Suppressor macrophage (primary cell): Measurements from ENCODE around the gene AKR1C1.
"Not testable (repeated sequence)": the region's sequence is repeated elsewhere in the genome, so short reads cannot be mapped to it uniquely, and the experiment has no call there.

ENCODE experiments used
- DNase-seq, 4 experiments: peaks; one replicate each; pipeline ENCODE4 v3.0.0-alpha.2; 2020 to 2022

The AKR1C1 gene

DNA sequence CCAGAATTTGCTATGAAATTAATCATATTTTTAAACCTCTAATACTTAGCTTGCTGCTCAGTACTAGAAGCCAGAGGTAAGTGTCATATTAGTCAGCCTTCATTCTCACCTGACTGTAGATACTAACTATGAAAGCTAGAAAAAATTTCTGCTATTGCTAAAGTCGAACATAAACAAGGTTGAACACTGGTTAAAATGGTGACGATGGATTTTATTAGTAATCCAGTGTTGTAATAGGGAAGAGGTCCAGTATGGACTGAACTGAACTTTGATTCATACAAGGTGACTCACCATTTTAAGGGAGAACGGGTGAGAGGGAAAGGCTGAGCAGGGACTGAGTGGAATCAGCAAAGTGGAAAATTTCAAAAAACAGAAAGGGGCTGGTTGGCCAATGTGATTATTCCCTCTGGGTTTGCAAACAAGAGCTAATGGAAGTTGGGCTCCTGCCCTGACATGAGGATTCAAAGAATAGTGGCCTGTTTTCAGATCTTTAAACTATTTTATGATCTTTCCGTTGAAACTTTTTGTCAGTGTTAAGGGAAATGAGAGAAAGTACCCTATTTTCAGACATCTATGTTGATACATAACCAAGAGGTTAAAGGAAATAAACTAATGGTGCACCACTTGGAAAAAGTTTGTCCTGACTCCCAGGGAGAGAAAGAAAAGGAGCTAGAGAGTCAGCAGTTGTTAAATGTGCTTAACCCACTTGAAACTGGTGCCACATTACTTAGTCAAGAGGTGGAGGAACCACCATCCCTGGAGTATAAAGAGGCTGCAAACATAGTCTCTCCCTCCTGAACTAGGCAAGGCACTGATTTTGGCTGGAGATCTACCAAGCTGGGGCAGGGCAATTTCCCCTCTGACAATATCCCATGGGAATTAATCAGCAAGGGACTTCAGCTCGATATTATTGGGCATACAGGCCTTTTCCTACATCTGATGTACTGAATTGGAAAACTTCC, 15.3 kb upstream of the AKR1C1 start:
- DNase-seq = peak in 3 of 4 experiments; percentile 7 to 58 (median 48)

DNA sequence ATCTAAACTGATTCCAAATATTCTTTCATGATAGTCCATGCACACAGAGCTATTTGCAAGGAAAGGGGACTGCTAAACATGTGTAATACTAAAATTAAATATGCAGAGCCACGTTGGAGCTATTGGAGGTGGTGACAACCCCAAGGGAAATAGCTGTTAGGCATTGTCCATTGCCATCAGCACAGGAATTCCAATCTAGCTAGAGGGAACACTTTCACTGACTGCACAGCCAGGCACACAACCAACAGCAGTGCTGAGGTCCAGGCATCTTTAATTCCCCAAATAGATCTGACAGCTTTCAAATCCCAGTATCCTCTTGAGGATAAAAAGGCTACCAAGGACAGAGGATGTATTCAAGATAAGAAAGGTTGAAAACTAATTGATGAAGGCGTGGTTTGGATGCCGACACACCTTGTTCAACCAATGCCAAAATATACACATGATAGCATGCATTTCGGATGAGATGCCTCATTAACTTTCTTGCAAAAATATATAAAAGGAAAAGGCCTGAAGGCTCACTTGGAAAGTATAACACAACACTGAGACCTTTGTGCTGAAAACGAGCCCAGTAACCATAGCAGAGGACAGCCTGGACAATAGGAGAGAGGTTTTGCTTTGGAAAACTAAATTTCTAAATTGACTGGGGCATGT, 11.6 kb upstream of the AKR1C1 start:
- not testable (repeated sequence) for DNase-seq

GRCh38 chr10:4953405-4953804, 9.8 kb upstream of the AKR1C1 start:
- DNase-seq = peak in 1 of 4 experiments; percentile 8

DNA sequence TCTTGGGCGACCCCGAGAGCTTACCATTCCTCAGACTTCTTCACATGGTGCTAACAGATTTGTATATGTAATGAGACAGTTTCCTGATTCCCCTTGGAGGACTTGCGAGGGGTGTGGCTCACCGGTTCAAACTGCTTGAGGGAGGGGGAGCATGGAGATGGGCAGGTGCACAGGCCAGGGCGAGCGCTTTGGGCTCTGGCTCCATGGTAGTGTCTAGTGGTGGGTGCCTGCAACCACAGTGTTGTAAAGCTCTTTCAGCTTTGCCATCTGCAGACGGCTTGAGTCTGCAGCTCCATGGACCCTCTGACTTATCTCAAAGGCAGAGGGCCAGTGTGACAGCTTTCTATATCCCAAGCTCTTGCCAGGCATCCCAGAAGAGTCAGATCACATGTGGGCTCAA, 7.1 kb upstream of the AKR1C1 start:
- DNase-seq = not testable (repeated sequence)

DNA sequence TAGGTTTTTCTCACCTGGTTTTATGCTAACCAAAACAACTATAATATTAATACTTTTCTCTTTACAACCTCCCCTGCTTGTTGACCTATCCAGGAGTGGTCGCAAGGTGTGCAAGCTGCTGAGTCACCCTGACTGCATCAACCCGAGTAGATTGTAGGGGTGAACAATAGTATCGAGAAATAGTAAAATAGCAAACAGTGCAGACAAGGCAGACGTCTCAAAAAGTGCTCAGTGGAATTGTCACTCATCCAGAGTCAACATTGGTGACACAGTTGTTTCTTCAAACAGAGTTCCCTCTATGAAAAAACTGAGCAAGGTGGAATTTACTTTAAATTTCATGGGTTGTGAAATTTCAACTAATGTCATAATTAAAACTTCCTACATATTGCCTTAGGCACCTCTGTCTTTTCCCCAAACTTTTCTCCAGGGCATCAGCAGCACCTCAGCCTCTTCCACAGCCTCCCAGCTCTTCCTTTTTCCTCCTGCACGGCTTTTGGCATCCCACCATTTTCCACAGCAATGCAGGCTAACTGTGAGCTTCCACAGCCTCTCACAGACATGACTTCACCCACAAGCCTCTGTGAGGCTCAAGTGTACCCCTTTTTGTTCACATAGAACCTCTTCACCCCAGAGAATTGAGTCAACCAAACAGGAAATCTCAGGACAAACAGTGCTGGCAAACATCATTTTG, 6.1 kb upstream of the AKR1C1 start:
- not testable (repeated sequence) for DNase-seq

GRCh38 chr10:4961558-4961957, 1.7 kb upstream of the AKR1C1 start:
- DNase-seq = not testable (repeated sequence)

DNA sequence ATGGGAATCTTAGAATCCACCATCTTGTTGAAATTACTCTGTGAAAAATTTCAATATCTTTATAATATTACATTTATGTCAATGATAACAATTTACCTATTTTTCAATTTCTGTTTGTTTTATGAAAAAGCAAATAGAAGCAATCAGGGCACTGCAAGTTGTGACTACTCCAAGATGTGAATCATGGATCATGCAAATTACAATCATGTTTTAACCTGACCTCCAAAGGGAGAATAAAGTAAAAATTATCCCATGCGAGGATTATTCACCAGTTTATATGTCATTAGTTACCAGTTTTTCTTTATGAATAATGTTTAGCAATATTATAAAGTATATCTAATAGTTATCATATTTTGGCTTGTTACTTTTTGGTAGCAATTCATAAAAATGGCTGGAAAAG, 907 bp upstream of the AKR1C1 start:
- not testable (repeated sequence) for DNase-seq

GRCh38 chr10:4963815-4964154, 570 bp downstream of the AKR1C1 start:
- not testable (repeated sequence) for DNase-seq

- DNase-seq = not testable (repeated sequence)
These were observed 2.5 kb downstream of the AKR1C1 start for GRCh38 chr10:4965763-4966162.

- DNase-seq = not testable (repeated sequence)
These were observed 4.0 kb downstream of the AKR1C1 start for GRCh38 chr10:4967189-4967588.

GRCh38 chr10:4969289-4969688, 6.1 kb downstream of the AKR1C1 start:
- DNase-seq = not testable (repeated sequence)

GRCh38 chr10:4970362-4970761, 7.1 kb downstream of the AKR1C1 start:
- not testable (repeated sequence) for DNase-seq

- DNase-seq = not testable (repeated sequence)
These were observed 9.3 kb downstream of the AKR1C1 start for GRCh38 chr10:4972369-4973142.

DNA sequence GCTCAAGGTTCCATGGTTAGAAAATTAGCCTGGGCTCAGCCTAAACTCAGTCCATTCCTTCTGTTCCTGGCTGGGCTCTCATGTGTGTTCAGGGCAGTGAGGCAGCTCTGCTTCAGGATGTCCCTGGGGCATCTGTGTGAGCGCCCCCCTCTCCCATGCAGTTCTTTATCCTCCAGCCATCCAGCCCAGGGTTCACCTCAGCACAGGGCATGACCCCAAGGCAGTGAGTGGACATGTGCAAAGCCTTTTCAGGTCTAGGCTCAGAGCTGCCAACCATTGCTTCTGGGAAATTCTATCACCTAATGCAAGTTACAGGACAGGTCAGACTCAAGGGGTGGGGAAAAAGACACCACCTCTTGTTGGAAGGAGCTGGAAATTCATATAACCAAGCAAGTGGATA, 10.1 kb downstream of the AKR1C1 start:
- DNase-seq = not testable (repeated sequence)

DNA sequence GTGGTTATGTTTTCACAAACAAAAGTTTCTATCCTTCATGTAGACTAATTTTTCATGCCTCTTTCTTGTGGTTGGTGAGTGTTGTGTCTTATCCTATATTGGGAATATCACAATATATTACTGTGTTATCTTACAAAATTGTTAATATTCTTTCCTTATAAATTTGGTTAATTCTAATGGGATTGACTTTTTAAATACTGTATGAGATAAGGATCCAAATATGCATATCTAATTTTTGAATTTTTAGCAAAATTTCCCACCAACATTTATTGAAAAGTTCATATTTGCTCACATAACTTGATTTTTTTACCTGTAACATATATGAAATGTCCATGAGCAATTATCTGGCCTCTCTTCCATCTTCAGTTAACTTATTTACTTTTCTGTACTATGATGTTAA, 11.2 kb downstream of the AKR1C1 start:
- DNase-seq = not testable (repeated sequence)

DNA sequence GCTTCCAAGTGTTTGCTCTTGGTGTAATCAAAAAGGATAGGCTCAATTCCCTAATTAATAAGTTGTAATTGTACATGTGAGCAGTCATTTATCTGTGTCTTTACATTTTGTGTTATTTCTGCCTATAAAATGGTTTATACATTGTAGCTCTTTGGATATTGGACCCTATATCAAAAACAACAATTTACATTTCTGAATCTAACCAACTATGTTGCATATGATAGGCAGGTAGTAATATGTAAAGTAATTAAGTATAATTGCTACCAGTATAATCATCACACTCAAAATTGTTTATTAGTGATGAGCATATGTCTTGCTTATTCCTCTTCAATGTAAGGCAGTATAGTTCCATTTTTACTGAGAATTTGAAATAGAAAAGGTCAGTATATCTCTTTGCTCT, 13.8 kb downstream of the AKR1C1 start:
- DNase-seq = no peak

GRCh38 chr10:4978870-4979269, 15.7 kb downstream of the AKR1C1 start:
- DNase-seq = no peak

GRCh38 chr10:4980793-4981192, 17.6 kb downstream of the AKR1C1 start:
- no peak for DNase-seq

DNA sequence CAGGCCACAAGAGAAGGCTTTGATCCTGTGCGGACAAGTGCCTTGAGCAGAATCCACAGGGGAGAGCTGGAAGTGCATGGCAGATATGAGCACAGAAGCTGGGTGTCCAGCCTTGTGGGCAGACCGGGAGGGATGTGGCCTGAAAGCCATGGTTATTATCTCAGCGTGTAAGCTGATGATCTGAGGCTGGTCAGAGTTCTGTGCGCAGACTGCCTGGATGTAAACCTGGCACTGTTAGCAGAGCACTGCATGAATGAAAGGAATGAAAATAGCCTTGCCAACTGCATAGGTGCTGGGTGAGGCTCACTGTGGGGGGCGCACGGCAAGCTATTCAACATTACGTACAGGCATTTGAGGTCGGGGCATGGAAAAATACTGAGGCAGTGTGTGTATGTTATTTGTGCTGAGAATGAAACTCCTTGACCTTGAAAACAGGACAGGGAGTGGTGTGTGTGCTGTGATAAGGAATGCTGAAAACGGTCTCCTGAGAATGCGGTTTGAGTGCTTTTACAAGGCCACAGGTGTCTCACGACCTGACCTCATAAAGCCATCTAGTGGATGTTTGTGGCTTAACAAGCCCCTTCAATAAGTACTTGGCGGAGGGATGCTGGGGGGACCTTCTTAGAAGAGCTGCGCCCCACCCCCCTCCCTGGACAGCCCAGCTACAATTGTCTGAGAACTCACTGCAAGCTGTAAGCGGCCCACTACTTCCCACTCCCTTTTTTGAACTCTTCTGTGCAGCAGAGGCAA, 18.7 kb downstream of the AKR1C1 start:
- peak in 2 of 4 experiments; percentile 8 to 28 for DNase-seq

GRCh38 chr10:4982764-4983226, 19.6 kb downstream of the AKR1C1 start:
- DNase-seq = no peak

DNA sequence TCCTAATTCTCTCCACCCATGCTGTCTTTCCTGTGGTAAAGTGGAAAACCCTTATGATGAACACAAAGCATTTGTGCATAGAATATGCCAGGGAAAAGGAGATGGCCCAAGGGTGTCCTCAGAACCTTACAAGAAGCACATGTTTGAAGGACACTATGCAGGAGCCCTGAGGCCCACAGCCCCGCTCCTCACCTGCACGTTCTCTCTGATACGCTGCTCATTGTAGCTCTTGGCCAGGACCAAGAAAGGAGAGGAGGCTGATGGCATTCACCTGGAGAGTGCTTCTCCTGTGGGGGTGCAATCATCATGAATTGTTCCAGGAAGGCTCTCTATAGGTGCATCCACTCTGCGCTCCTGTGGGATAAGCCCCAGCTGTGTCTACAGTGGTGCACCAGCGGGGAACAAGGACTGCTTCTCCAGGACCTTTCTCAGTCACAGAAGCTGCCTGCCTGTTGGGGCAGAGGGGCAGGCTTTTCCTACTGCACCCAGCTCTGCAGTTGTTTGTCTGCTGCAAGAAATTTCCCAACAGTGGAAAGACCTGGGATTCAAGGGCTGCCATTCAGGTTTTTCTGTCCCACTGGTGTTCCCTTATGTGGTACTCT, 20.5 kb downstream of the AKR1C1 start:
- DNase-seq = no peak
